Amniotic epithelial cell (primary cell): ENCODE data around the gene MAD2L1BP.

Source experiments
- DNase-seq: peaks from one replicate; pipeline ENCODE4 v3.0.0-alpha.2; 2010; ENCODE audit warnings: low read depth

The MAD2L1BP gene

GRCh38 chr6:43683708-43684455 lies 48.2 kb downstream of the MAD2L1BP start:
- DNase-seq: no peak

GRCh38 chr6:43687079-43687436 lies 51.4 kb downstream of the MAD2L1BP start:
- no peak for DNase-seq

- peak; percentile 66 for DNase-seq
Observed at GRCh38 chr6:43687437-43688347, 52.1 kb downstream of the MAD2L1BP start, which contains the start of gene MRPS18A. TSS of gene MRPS18A (minus strand) at chr6:43687791. CDS start at chr6:43687779, 12 bp downstream.

- DNase-seq: no peak
Observed at GRCh38 chr6:43689421-43689820, 53.8 kb downstream of the MAD2L1BP start.
